ENCODE measurements around the gene IL27RA. TPM values are rescaled to one million over a fixed set of nuclear protein-coding genes. Genes with fewer than 3 reads are reported as not detected.

The IL27RA gene
- total RNA-seq, 2 experiments from 2014 or later = 49.8 to 52.0 TPM

GRCh38 chr19:14059652-14060155 is 28.1 kb downstream of the IL27RA start:
- POLR2A ChIA-PET = interaction anchor here (0.6 to 1.0 kb wide), 2 partner anchors 10 to 193 kb away, joined by 3 read pairs; no protein-coding TSS in a partner anchor
- no peak for ATAC-seq
- no peak for DNase-seq
- intact Hi-C loops (cut with DNase I, micrococcal nuclease) = loop anchor here in 1 of 2 experiments (5.0 kb wide), 1 partner anchor 177 kb away; no protein-coding TSS in a partner anchor
- H3K4me3 Mint-ChIP-seq = no peak overlapping the region
- H3K27ac Mint-ChIP-seq = no peak overlapping the region
- no peaks in the 10 kb centered on the region for H3K36me3 Mint-ChIP-seq (ENCODE audit: low read depth)
- H3K27me3 Mint-ChIP-seq = peaks cover 31% of the 10 kb centered on the region
- H3K9me3 Mint-ChIP-seq (ENCODE audit: low read depth) = no peaks in the 10 kb centered on the region
- CTCF ChIA-PET = interaction anchor here (0.5 to 4.8 kb wide), 28 partner anchors 9 to 879 kb away, joined by 3 to 49 read pairs (median 4); partner anchors contain the start of genes ASF1B, IL27RA and MISP3
- H3K4me1 Mint-ChIP-seq = peaks cover 16% of the 10 kb centered on the region

- Mint-ChIP-seq H3K9me3 (ENCODE audit: low read depth) (no peaks in the 10 kb centered on the region), H3K4me1 (peaks cover 16% of the 10 kb centered on the region), H3K27me3 (peaks cover 31% of the 10 kb centered on the region), H3K4me3 (no peak overlapping the region), H3K27ac (no peak overlapping the region), H3K36me3 (ENCODE audit: low read depth) (no peaks in the 10 kb centered on the region)
- CTCF ChIA-PET = interaction anchor here (0.5 to 4.8 kb wide), 8 partner anchors 9 to 179 kb away, joined by 3 to 49 read pairs (median 4); partner anchors contain the start of gene MISP3
- POLR2A ChIA-PET = interaction anchor here (1.0 kb wide), 1 partner anchor 75 kb away, joined by 4 read pairs; the partner anchor contains the start of gene ASF1B
- ATAC-seq (no peak), DNase-seq (no peak)
- intact Hi-C loops (cut with DNase I, micrococcal nuclease) = no loop called here
Observed at GRCh38 chr19:14061081-14061749, 29.7 kb downstream of the IL27RA start.

GRCh38 chr19:14061751-14062557 is 30.4 kb downstream of the IL27RA start, which contains the start of gene PALM3:
TSS of gene PALM3 (minus strand) at chr19:14062076. CDS start at chr19:14061980, 96 bp downstream.
- CTCF ChIA-PET = interaction anchor here (0.7 to 4.8 kb wide), 4 partner anchors 9 to 155 kb away, joined by 3 to 49 read pairs (median 19); partner anchors contain the start of gene MISP3

GRCh38 chr19:14062558-14062855 is 30.9 kb downstream of the IL27RA start:
- intact Hi-C loops (cut with DNase I, micrococcal nuclease) = no loop called here
- H3K4me1 Mint-ChIP-seq = peaks cover 16% of the 10 kb centered on the region
- H3K4me3 Mint-ChIP-seq = no peak overlapping the region
- ChIA-PET CTCF (interaction anchor here (0.7 to 4.1 kb wide), 2 partner anchors 9 to 156 kb away, joined by 3 to 49 read pairs; partner anchors contain the start of gene MISP3), POLR2A (no interaction called here)
- H3K9me3 Mint-ChIP-seq (ENCODE audit: low read depth) = no peaks in the 10 kb centered on the region
- no peak for DNase-seq
- H3K27ac Mint-ChIP-seq = no peak overlapping the region
- no peak for ATAC-seq
- H3K36me3 Mint-ChIP-seq (ENCODE audit: low read depth) = no peaks in the 10 kb centered on the region
- H3K27me3 Mint-ChIP-seq = peaks cover 27% of the 10 kb centered on the region

More at GRCh38 chr19:14061751-14062557, 30.4 kb downstream of the IL27RA start, which contains the start of gene PALM3:
- no peak within 1 kb of the TSS for H3K27ac Mint-ChIP-seq
- H3K36me3 Mint-ChIP-seq (ENCODE audit: low read depth) = no peaks in the 10 kb centered on the region
- ATAC-seq (no peak), DNase-seq (no peak)
- H3K9me3 Mint-ChIP-seq (ENCODE audit: low read depth) = no peaks in the 10 kb centered on the region
- POLR2A ChIA-PET = no interaction called here
- peaks cover 28% of the 10 kb centered on the region for H3K27me3 Mint-ChIP-seq
- no peak within 1 kb of the TSS for H3K4me3 Mint-ChIP-seq
- intact Hi-C loops (cut with DNase I, micrococcal nuclease) = no loop called here
- H3K4me1 Mint-ChIP-seq = peaks cover 16% of the 10 kb centered on the region

- ChIA-PET CTCF (interaction anchor here (0.6 kb wide), 1 partner anchor 9 kb away, joined by 4 read pairs; no protein-coding TSS in a partner anchor), POLR2A (no interaction called here)
- Mint-ChIP-seq H3K27me3 (peaks cover 24% of the 10 kb centered on the region), H3K36me3 (ENCODE audit: low read depth) (no peaks in the 10 kb centered on the region), H3K9me3 (ENCODE audit: low read depth) (no peaks in the 10 kb centered on the region), H3K27ac (no peak overlapping the region), H3K4me3 (no peak overlapping the region), H3K4me1 (peaks cover 10% of the 10 kb centered on the region)
- intact Hi-C loops (cut with DNase I, micrococcal nuclease) = no loop called here
- DNase-seq (no peak), ATAC-seq (no peak)
Observed at GRCh38 chr19:14063105-14063504, 31.5 kb downstream of the IL27RA start.

GRCh38 chr19:14066134-14066533 is 34.6 kb downstream of the IL27RA start:
- ChIA-PET POLR2A (no interaction called here), CTCF (interaction anchor here (0.7 to 0.8 kb wide), 2 partner anchors 10 to 266 kb away, joined by 3 read pairs; no protein-coding TSS in a partner anchor)
- no peaks in the 10 kb centered on the region for H3K9me3 Mint-ChIP-seq (ENCODE audit: low read depth)
- no peak overlapping the region for H3K4me3 Mint-ChIP-seq
- no peak overlapping the region for H3K27ac Mint-ChIP-seq
- H3K36me3 Mint-ChIP-seq (ENCODE audit: low read depth) = no peaks in the 10 kb centered on the region
- ATAC-seq (peak; percentile 40), DNase-seq (no peak)
- H3K4me1 Mint-ChIP-seq = no peaks in the 10 kb centered on the region
- peaks cover 6% of the 10 kb centered on the region for H3K27me3 Mint-ChIP-seq
- intact Hi-C loops (cut with DNase I, micrococcal nuclease) = no loop called here

GRCh38 chr19:14070268-14071050 is 38.9 kb downstream of the IL27RA start:
- Mint-ChIP-seq H3K36me3 (ENCODE audit: low read depth) (no peaks in the 10 kb centered on the region), H3K4me3 (no peak overlapping the region), H3K9me3 (ENCODE audit: low read depth) (no peaks in the 10 kb centered on the region), H3K27ac (no peak overlapping the region), H3K27me3 (peaks cover 2% of the 10 kb centered on the region), H3K4me1 (peaks cover 21% of the 10 kb centered on the region)
- POLR2A ChIA-PET = interaction anchor here (0.6 kb wide), 1 partner anchor 13 kb away, joined by 3 read pairs; no protein-coding TSS in a partner anchor
- DNase-seq (no peak), ATAC-seq (no peak)
- CTCF ChIA-PET = interaction anchor here (0.7 to 6.6 kb wide), 11 partner anchors 10 to 364 kb away, joined by 3 to 49 read pairs (median 3); partner anchors contain the start of gene PALM3
- intact Hi-C loops (cut with DNase I, micrococcal nuclease) = loop anchor here (5.0 to 10.0 kb wide), 3 partner anchors 38 to 476 kb away; partner anchors contain the start of genes C19orf53 (in 1 of the 2) and IL27RA (in 1 of the 2)

- Mint-ChIP-seq H3K9me3 (ENCODE audit: low read depth) (no peaks in the 10 kb centered on the region), H3K27ac (peak within 1 kb of the TSS; percentile 37), H3K4me1 (peaks cover 21% of the 10 kb centered on the region), H3K27me3 (peaks cover 2% of the 10 kb centered on the region), H3K4me3 (peak within 1 kb of the TSS; percentile 87), H3K36me3 (ENCODE audit: low read depth) (no peaks in the 10 kb centered on the region)
- ATAC-seq (peak; percentile 6), DNase-seq (peak; percentile 64)
- POLR2A ChIA-PET = interaction anchor here (0.6 kb wide), 2 partner anchors 12 to 312 kb away, joined by 3 read pairs; no protein-coding TSS in a partner anchor
- CTCF ChIA-PET = interaction anchor here (0.6 to 6.6 kb wide), 25 partner anchors 10 to 1107 kb away, joined by 3 to 49 read pairs (median 4); partner anchors contain the start of genes ASF1B, C19orf67 and PALM3
- intact Hi-C loops (cut with DNase I, micrococcal nuclease) = loop anchor here (1.0 to 10.0 kb wide), 10 partner anchors 19 to 478 kb away; partner anchors contain the start of genes ASF1B (in 1 of the 2), C19orf53 (in 1 of the 2), DCAF15 (in 1 of the 2) and IL27RA (in 1 of the 2)
Observed at GRCh38 chr19:14072535-14073260, 41.1 kb downstream of the IL27RA start, which contains the start of gene MISP3. TSS of gene MISP3 (plus strand) at chr19:14072786. CDS start at chr19:14073310, 524 bp downstream.

- DNase-seq (peak; percentile 87), ATAC-seq (peak; percentile 74)
- Mint-ChIP-seq H3K9me3 (ENCODE audit: low read depth) (no peaks in the 10 kb centered on the region), H3K27ac (peak overlapping the region; percentile 80), H3K4me1 (peaks cover 21% of the 10 kb centered on the region), H3K36me3 (ENCODE audit: low read depth) (no peaks in the 10 kb centered on the region), H3K27me3 (peaks cover 2% of the 10 kb centered on the region), H3K4me3 (peak overlapping the region; percentile 87)
- ChIA-PET CTCF (interaction anchor here (0.6 to 6.6 kb wide), 26 partner anchors 10 to 343 kb away, joined by 3 to 49 read pairs (median 4); partner anchors contain the start of genes ASF1B, C19orf67 and PALM3), POLR2A (no interaction called here)
- intact Hi-C loops (cut with DNase I, micrococcal nuclease) = loop anchor here (1.0 to 10.0 kb wide), 10 partner anchors 18 to 479 kb away; partner anchors contain the start of genes ASF1B (in 1 of the 2), C19orf53 (in 1 of the 2), DCAF15 (in 1 of the 2) and IL27RA (in 1 of the 2)
Observed at GRCh38 chr19:14073261-14073924, 41.8 kb downstream of the IL27RA start.
